Cardiac muscle cell (in vitro differentiated cells and primary cell): ENCODE data around the gene EXOC6. TPM values are rescaled to one million over a fixed set of nuclear protein-coding genes. Genes with fewer than 3 reads are reported as not detected.

ENCODE experiments used
- DNase-seq, 2 donors: peaks; one replicate each; pipeline versions ENCODE4 v3.0.0 to v3.0.0-alpha.2; 2010 to 2017; ENCODE audit warnings: low read depth in 1 of 2, low spot score in 1 of 2
- H3K27ac ChIP-seq: fragments of 200-600 bp; sonication (generic); 2 replicates; pipeline ENCODE4 v1.5.1; 2016
- H3K27me3 ChIP-seq: fragments of 200-600 bp; sonication (generic); 2 replicates; pipeline ENCODE4 v1.6.0; 2016; ENCODE audit warnings: control low read depth
- H3K36me3 ChIP-seq: fragments of 200-600 bp; sonication (generic); 2 replicates; pipeline ENCODE4 v1.5.1; 2016; ENCODE audit warnings: control low read depth
- H3K4me1 ChIP-seq: fragments of 200-600 bp; sonication (generic); 2 replicates; pipeline ENCODE4 v1.8.1; 2017; ENCODE audit warnings: low read depth, mild to moderate bottlenecking, mixed run types
- H3K4me3 ChIP-seq: fragments of 200-600 bp; sonication (generic); 2 replicates; pipeline ENCODE4 v1.5.1; 2016; ENCODE audit warnings: mild to moderate bottlenecking
- H3K9me3 ChIP-seq: fragments of 200-600 bp; sonication (generic); 2 replicates; pipeline ENCODE4 v1.5.1; 2017; ENCODE audit warnings: low read depth, mild to moderate bottlenecking, control low read depth
- CTCF ChIP-seq: IDR thresholded peaks from 2 replicates; pipeline ENCODE4 v1.5.1; 2012; ENCODE audit warnings: low read depth, mild to moderate bottlenecking, low read length
- polyA plus RNA-seq: library from polyadenylated mRNA; unstranded; fragments of >200 nt; fragmentation: Nextera tagmentation; extraction: Ambion mirVana; gene quantifications from 2 replicates; pipeline ENCODE4 v1.2.1, GENCODE V29; 2016
- total RNA-seq: library from RNA; depleted of rRNA; stranded (reverse); fragments of >200 nt; gene quantifications from 2 replicates; pipeline ENCODE4 v1.2.3, GENCODE V29; 2016

The EXOC6 gene
- total and polyA plus RNA-seq, 2 experiments from 2014 or later = 5.7 to 6.3 TPM

- no peaks in the 10 kb centered on the region for H3K27me3 ChIP-seq
- no peak overlapping the region for H3K4me3 ChIP-seq
- H3K36me3 ChIP-seq = no peaks in the 10 kb centered on the region
- no peak for DNase-seq
- TF ChIP-seq CTCF = no peak
- no peaks in the 10 kb centered on the region for H3K4me1 ChIP-seq
- H3K9me3 ChIP-seq = no peaks in the 10 kb centered on the region
- no peak overlapping the region for H3K27ac ChIP-seq
These were observed 140.9 kb downstream of the EXOC6 start for GRCh38 chr10:92989250-92989649.

GRCh38 chr10:92990615-92991014, 142.3 kb downstream of the EXOC6 start:
- Histone ChIP-seq H3K4me3 (no peak overlapping the region), H3K36me3 (no peaks in the 10 kb centered on the region), H3K9me3 (no peaks in the 10 kb centered on the region), H3K27me3 (no peaks in the 10 kb centered on the region), H3K4me1 (no peaks in the 10 kb centered on the region), H3K27ac (no peak overlapping the region)
- DNase-seq = peak in 1 of 2 donors; percentile 22
- TF ChIP-seq CTCF = no peak

DNA sequence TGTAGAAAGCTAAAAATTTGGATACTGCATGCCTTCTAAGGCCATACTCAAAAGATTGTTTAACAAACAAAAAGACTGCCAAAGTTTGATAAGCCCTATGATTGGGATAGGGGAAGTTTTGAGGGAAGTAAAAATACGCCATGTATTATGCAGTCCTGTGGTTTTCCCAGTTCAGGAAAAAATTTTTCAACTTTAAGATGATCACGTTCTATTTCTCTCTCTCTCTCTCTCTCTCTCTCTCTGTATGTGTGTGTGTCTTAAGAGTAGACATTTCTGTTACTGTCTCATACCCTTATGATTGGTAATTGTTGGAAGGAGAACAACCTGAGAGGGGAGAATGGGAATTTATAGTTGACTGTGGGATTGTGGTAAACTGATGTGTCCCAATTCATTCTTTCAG, 143.2 kb downstream of the EXOC6 start:
- no peak for DNase-seq
- H3K4me1 ChIP-seq = no peaks in the 10 kb centered on the region
- H3K9me3 ChIP-seq = no peaks in the 10 kb centered on the region

GRCh38 chr10:92993699-92994272, 145.5 kb downstream of the EXOC6 start:
- no peak overlapping the region for H3K4me3 ChIP-seq
- H3K36me3 ChIP-seq = no peaks in the 10 kb centered on the region
- no peak overlapping the region for H3K27ac ChIP-seq
- no peaks in the 10 kb centered on the region for H3K27me3 ChIP-seq
- DNase-seq = no peak
- H3K9me3 ChIP-seq = no peaks in the 10 kb centered on the region
- TF ChIP-seq CTCF = no peak
- H3K4me1 ChIP-seq = peaks cover 11% of the 10 kb centered on the region

More for the DNA sequence above, 143.2 kb downstream of the EXOC6 start:
- Histone ChIP-seq H3K36me3 (no peaks in the 10 kb centered on the region), H3K27ac (no peak overlapping the region), H3K4me3 (no peak overlapping the region), H3K27me3 (no peaks in the 10 kb centered on the region)
- no peak for TF ChIP-seq CTCF

DNA sequence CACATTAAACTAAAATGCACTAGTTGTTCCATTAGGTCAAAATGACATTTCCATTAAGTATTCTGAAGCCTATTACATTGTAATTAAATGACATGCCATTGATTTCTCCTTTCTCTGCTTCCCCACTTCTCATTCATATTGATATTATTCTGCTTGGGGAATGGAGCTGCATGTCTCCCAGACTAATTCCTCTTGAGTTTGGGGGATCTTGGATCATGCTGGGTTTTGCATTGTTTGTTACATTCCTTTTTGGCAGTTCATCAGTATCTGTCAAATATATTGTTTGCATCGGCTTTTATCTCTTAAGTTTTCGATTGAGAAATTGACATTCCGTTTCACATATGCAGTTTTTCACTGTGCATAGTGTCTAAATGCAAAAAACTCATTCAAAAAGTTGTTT, 147.2 kb downstream of the EXOC6 start:
- H3K27ac ChIP-seq = no peak overlapping the region
- H3K27me3 ChIP-seq = no peaks in the 10 kb centered on the region
- no peak overlapping the region for H3K4me3 ChIP-seq
- no peak for TF ChIP-seq CTCF
- peaks cover 11% of the 10 kb centered on the region for H3K4me1 ChIP-seq
- H3K9me3 ChIP-seq = no peaks in the 10 kb centered on the region
- H3K36me3 ChIP-seq = no peaks in the 10 kb centered on the region
- no peak for DNase-seq

- Histone ChIP-seq H3K9me3 (no peaks in the 10 kb centered on the region), H3K4me3 (no peak overlapping the region), H3K27ac (peak overlapping the region; percentile 44), H3K4me1 (peaks cover 11% of the 10 kb centered on the region), H3K27me3 (no peaks in the 10 kb centered on the region), H3K36me3 (no peaks in the 10 kb centered on the region)
- peak in 1 of 2 donors; percentile 12 for DNase-seq
- no peak for TF ChIP-seq CTCF
These were observed 149.3 kb downstream of the EXOC6 start for GRCh38 chr10:92997620-92998019.
